Natural killer cell treated with Interleukin-12 subunit alpha and Interleukin-12 subunit beta and Interleukin-15 and Interleukin-18, amount 100 ng/mL, for 72 hours (primary cell): ENCODE results near the gene FKBP14. TPM values are rescaled to one million over a fixed set of nuclear protein-coding genes. Genes with fewer than 3 reads are reported as not detected.

ENCODE experiments used
- ATAC-seq, 2 donors: fragments of 150-1000 bp; cut with Tn5 transposase in 1 of 2; sonication (Bioruptor Pico), chemical (Tn5 transposase) in 1 of 2; 2 replicates each; pipeline ENCODE4 v1.10.0; 2021
- DNase-seq: peaks from one replicate; pipeline ENCODE4 v3.0.0; 2022; ENCODE audit warnings: low spot score
- H3K27ac Mint-ChIP-seq, 2 donors: 1 replicate in 1 of 2; 2 replicates in 1 of 2; pipeline ENCODE4 v1.8.0; 2022; ENCODE audit warnings: mixed read lengths in 2 of 2, mild to moderate bottlenecking in 1 of 2, moderate library complexity in 1 of 2
- H3K27me3 Mint-ChIP-seq, 2 donors: 1 replicate in 1 of 2; 2 replicates in 1 of 2; pipeline ENCODE4 v1.8.0; 2022; ENCODE audit warnings: mixed read lengths in 2 of 2
- H3K36me3 Mint-ChIP-seq: one replicate; pipeline ENCODE4 v1.8.0; 2022; ENCODE audit warnings: mixed read lengths
- H3K4me1 Mint-ChIP-seq, 2 donors: 1 replicate in 1 of 2; 2 replicates in 1 of 2; pipeline ENCODE4 v1.8.0; 2022; ENCODE audit warnings: low read depth in 2 of 2, mixed read lengths in 2 of 2, mild to moderate bottlenecking in 1 of 2
- H3K4me3 Mint-ChIP-seq: one replicate; pipeline ENCODE4 v1.8.0; 2022; ENCODE audit warnings: mixed read lengths
- H3K9me3 Mint-ChIP-seq: 2 replicates; pipeline ENCODE4 v1.8.0; 2022; ENCODE audit warnings: mixed read lengths
- total RNA-seq, 2 donors: library from RNA; stranded (reverse); gene quantifications; one replicate each; pipeline ENCODE4 v1.2.3, GENCODE V29; 2022

The FKBP14 gene
- total RNA-seq, 2 donors from 2014 or later: 12.6 to 20.6 TPM

DNA sequence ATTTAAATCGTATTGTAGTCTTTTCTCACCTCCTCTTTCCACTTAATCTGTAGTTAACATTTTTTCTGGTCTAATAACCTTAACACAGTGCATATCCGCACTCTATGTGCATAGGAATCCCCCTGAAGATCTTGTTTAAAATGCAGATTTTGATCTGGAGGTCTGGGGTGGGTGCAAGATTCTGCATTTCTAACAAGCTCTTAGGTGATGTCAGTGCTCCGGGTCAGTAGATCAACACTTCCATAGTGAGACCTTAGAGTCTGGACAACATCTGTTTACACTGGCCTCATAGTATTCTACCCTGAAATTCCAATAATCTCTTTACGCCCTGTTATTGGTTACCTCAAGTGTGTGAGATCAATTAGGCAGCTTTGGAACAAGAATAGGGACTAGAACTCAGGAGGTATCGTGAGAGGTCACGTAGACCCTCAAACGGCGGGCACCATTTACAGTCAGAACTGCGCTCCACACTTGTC, 1.3 kb upstream of the FKBP14 start:
- no peaks in the 10 kb centered on the region for H3K36me3 Mint-ChIP-seq
- peak overlapping the region; percentile 92 for H3K4me3 Mint-ChIP-seq
- H3K4me1 Mint-ChIP-seq: peaks cover 40 to 52% of the 10 kb centered on the region in 2 donors
- H3K9me3 Mint-ChIP-seq: no peaks in the 10 kb centered on the region
- peak overlapping the region; percentile 89 to 96 for H3K27ac Mint-ChIP-seq
- H3K27me3 Mint-ChIP-seq: no peaks in the 10 kb centered on the region
- DNase-seq (no peak), ATAC-seq (peak in 1 of 2 donors; percentile 0)

DNA sequence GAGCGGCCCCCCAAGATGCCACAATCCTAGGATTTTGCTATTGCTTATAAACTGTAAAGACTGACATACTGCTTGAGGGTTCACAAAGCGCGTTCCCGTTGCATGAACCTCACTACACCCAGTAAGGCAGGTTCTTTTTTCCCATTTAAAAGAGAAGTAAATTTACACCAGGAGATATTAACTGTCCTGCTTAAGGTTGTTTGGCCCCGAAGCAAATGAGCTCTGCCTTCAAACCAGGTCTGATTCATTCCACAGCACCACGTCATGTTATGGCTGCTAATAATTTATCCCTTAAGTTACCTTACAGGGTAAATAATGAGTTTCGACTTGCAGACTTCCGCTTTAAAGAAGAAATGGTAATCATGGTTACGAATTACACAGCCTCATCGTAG, 559 bp upstream of the FKBP14 start:
- peak overlapping the region; percentile 92 for H3K4me3 Mint-ChIP-seq
- H3K4me1 Mint-ChIP-seq: peaks cover 40 to 51% of the 10 kb centered on the region in 2 donors
- H3K36me3 Mint-ChIP-seq: no peaks in the 10 kb centered on the region
- peak overlapping the region; percentile 89 to 96 for H3K27ac Mint-ChIP-seq
- peak in 1 of 2 donors; percentile 34 for ATAC-seq
- DNase-seq: no peak
- H3K9me3 Mint-ChIP-seq: no peaks in the 10 kb centered on the region
- no peaks in the 10 kb centered on the region for H3K27me3 Mint-ChIP-seq

DNA sequence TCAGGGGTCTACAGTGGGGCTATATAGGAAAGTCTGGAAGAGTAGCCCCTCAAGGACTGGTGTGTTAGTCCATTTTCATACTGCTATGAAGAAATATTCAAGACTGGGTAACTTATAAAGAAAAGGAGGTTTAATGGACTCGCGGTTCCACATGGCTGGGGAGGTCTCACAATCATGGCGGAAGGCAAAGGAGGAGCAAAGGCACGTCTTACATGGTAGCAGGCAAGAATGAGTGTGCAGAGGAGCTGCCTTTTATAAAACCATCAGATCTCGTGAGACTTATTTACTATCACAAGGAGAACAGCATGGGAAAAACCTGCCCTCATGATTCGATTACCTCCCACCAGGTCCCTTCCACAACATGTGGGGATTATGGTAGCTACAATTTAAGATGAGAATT, 3.0 kb downstream of the FKBP14 start:
- no peak for DNase-seq
- Mint-ChIP-seq H3K27me3 (no peaks in the 10 kb centered on the region), H3K4me3 (peak overlapping the region; percentile 9), H3K9me3 (no peaks in the 10 kb centered on the region), H3K36me3 (no peaks in the 10 kb centered on the region), H3K4me1 (peaks cover 40% of the 10 kb centered on the region in 2 donors), H3K27ac (no peak overlapping the region)
- ATAC-seq: no peak

DNA sequence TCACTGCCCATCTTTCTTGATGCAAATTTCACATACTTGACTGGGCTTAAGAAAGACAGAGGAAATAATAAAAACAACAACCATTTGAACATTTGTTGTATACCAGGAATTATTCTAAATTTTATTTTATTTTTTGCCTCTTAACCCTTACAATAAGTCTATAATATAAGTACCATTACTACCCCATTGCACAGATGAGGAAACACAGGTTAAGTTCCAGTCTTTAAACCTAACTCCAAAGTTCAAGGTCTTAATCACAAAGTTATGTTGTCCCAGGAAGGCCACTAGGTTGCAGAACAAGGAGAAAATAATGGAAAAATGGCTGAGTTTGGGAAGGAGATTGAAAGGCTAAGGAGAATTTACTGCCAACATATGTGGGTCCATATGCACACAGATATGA, 3.5 kb downstream of the FKBP14 start:
- H3K27ac Mint-ChIP-seq: no peak overlapping the region
- no peaks in the 10 kb centered on the region for H3K36me3 Mint-ChIP-seq
- ATAC-seq: no peak
- peaks cover 40% of the 10 kb centered on the region in 2 donors for H3K4me1 Mint-ChIP-seq
- H3K9me3 Mint-ChIP-seq: no peaks in the 10 kb centered on the region
- H3K4me3 Mint-ChIP-seq: no peak overlapping the region
- no peak for DNase-seq
- no peaks in the 10 kb centered on the region for H3K27me3 Mint-ChIP-seq

DNA sequence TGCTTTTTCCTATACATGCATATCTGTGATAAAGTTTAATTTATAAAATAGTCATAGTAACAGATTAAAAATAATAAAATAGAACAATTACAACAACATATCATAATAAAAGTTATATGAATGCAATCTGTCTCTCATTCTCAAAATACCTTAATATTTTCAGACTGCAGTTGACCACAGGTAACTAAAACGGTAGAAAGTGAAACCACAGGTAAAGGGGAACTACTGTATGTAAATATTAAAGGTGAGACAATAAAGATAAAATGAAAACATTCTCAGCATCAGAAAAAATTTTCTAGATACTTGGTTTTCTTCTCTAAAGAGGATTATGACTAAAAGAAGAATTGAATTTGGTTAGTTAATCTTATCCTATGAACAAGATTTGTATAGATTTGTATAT, 6.0 kb downstream of the FKBP14 start:
- DNase-seq: no peak
- no peaks in the 10 kb centered on the region for H3K9me3 Mint-ChIP-seq
- no peak overlapping the region for H3K27ac Mint-ChIP-seq
- H3K4me3 Mint-ChIP-seq: no peak overlapping the region
- no peaks in the 10 kb centered on the region for H3K27me3 Mint-ChIP-seq
- peaks cover 23 to 26% of the 10 kb centered on the region in 2 donors for H3K4me1 Mint-ChIP-seq
- no peak for ATAC-seq
- H3K36me3 Mint-ChIP-seq: no peaks in the 10 kb centered on the region

DNA sequence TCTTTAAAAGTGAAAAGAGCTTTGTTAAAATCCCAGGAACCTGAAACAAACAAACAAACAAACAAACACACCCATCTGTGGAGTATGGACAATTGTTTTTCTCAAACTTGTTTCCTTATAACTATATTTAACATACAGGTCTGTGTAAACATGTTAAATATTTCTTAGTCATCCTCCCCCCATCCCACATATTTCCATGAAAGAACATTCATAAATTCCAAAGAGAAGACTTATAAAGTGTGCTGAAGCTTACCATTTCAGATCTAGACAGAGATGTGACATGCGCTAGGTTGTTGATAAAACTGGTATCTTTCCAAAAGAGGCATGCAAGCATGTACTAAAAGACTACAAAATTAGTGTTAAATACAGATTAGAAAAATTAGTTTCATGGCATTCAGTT, 6.5 kb downstream of the FKBP14 start:
- DNase-seq (no peak), ATAC-seq (no peak)
- Mint-ChIP-seq H3K27me3 (no peaks in the 10 kb centered on the region), H3K9me3 (no peaks in the 10 kb centered on the region), H3K27ac (no peak overlapping the region), H3K4me3 (no peak overlapping the region), H3K36me3 (no peaks in the 10 kb centered on the region), H3K4me1 (peaks cover 17 to 20% of the 10 kb centered on the region in 2 donors)

DNA sequence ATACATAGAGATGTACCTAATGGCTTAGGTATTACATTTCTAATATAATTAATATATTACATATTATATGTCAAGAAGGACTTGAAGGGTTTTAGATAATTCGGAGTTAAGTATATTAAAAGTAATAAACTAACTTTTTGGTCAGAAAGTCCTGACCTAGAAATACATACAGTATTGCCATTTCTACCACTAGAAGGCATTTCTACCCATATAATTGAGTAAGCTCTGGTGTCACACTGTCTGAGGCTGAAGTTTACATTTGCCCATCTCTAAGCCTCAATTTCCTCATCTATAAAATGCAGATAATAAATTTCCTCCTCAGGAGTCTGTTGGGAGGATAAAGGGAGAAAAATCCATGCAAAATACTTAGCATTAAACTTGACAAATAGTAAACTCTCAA, 7.1 kb downstream of the FKBP14 start:
- H3K4me1 Mint-ChIP-seq: peaks cover 13 to 15% of the 10 kb centered on the region in 2 donors
- DNase-seq: no peak
- H3K9me3 Mint-ChIP-seq: no peaks in the 10 kb centered on the region
- no peak overlapping the region for H3K4me3 Mint-ChIP-seq
- no peak overlapping the region for H3K27ac Mint-ChIP-seq
- peaks cover 5% of the 10 kb centered on the region for H3K36me3 Mint-ChIP-seq
- H3K27me3 Mint-ChIP-seq: no peaks in the 10 kb centered on the region
- no peak for ATAC-seq

DNA sequence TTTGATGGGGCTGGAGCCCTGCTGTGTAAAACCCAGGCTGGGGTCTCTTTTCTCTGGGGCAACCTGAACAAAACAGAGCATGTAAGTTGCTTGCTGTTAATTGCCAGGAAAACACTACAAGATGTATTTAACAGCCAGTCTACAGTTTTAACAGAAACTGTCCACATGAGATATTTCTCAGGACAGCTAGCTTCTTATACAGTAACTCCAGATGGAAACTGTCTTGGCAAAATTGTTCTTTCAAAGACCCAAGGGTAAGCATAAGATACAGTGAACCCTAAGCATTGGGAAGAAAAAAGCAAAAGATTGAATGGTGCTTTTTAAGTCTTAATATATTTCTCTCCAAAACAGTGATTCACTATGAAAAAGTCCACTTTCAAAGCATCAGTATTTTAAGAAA, 8.1 kb downstream of the FKBP14 start:
- H3K36me3 Mint-ChIP-seq: peaks cover 5% of the 10 kb centered on the region
- no peaks in the 10 kb centered on the region for H3K9me3 Mint-ChIP-seq
- no peak for ATAC-seq
- no peak overlapping the region for H3K27ac Mint-ChIP-seq
- DNase-seq: no peak
- H3K4me1 Mint-ChIP-seq: peaks cover 7 to 8% of the 10 kb centered on the region in 2 donors
- no peak overlapping the region for H3K4me3 Mint-ChIP-seq
- no peaks in the 10 kb centered on the region for H3K27me3 Mint-ChIP-seq

DNA sequence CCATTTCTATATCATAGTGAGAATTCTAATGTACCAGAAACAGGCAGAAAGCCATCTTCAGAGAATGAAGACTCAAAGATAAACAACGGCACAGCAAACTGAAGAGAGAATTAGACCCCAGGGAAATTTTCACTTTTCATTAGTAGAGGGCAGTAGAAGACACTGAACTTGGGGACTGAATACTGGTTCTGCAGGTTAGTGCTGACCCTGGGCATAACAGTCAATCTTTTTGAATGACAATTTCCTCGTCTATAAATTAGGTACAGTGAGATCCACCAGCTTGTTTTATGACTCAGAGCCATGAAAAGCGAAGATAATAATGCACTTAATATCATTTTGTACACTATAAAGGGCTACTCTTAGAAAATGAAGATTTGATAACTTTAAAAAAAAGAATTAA, 13.7 kb downstream of the FKBP14 start:
- Mint-ChIP-seq H3K27ac (no peak overlapping the region), H3K36me3 (peaks cover 10% of the 10 kb centered on the region), H3K9me3 (no peaks in the 10 kb centered on the region), H3K4me3 (no peak overlapping the region), H3K27me3 (no peaks in the 10 kb centered on the region), H3K4me1 (no peaks in the 10 kb centered on the region)
- DNase-seq (no peak), ATAC-seq (no peak)

DNA sequence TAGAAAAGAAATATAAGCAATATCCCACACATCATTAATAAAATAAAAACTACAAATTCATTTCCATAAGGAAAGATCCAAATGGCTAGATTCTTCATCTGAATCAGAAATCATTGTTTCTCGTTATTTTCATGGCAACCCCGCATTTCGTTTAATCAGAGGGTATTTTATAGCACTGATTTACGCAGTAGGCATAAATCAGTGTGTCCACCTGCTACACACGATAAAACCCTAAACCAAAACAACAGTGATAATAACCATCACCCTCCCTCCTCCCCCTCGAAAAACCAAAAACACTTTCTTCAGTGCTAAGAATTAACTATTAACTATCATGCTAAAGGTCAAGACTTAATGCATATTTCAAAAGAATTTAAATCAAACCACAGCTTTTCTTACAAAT, 16.5 kb downstream of the FKBP14 start:
- Mint-ChIP-seq H3K4me1 (no peaks in the 10 kb centered on the region), H3K27ac (no peak overlapping the region), H3K9me3 (no peaks in the 10 kb centered on the region), H3K27me3 (no peaks in the 10 kb centered on the region), H3K4me3 (no peak overlapping the region), H3K36me3 (peaks cover 10% of the 10 kb centered on the region)
- DNase-seq (no peak), ATAC-seq (no peak)

DNA sequence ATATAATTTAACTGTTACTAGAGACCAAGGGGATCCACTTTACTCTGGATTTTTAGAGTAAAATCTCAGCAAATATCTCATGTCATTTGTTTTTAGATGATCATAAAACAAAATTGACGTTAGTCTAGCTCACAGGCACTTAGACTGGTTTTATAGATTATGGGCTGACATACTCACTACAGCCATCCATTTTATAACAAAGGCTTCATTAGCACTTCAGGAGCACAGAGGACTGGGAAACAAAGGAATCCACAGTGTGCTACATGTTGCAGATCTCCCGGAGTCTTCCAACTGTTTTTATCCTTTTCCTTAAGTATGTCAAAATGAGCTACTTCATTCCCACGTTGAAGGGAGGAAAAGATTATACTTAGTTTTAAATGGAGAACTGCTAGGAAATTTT, 21.0 kb downstream of the FKBP14 start:
- Mint-ChIP-seq H3K36me3 (no peaks in the 10 kb centered on the region), H3K27ac (no peak overlapping the region), H3K4me3 (no peak overlapping the region), H3K4me1 (no peaks in the 10 kb centered on the region), H3K27me3 (no peaks in the 10 kb centered on the region), H3K9me3 (no peaks in the 10 kb centered on the region)
- DNase-seq: no peak
- no peak for ATAC-seq

DNA sequence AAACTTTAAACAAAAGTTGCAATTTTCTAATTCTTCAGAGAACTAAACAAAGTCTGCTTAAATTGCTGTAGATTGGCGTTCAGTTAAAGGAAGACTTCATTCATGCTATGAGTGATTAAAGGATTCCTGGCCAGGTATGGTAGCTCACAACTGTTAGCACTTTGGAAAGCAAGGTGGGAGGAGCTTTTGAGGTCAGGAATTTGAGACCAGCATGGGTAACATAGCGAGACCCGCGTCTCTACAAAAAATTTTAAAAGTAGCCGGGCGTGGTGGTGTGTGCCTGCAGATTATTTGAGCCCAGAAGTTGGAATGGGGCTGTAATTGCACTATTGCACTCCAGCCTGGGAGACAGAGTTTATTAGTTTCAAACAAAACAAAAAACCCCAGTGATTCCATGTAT, 23.4 kb downstream of the FKBP14 start:
- H3K4me3 Mint-ChIP-seq: no peak overlapping the region

DNA sequence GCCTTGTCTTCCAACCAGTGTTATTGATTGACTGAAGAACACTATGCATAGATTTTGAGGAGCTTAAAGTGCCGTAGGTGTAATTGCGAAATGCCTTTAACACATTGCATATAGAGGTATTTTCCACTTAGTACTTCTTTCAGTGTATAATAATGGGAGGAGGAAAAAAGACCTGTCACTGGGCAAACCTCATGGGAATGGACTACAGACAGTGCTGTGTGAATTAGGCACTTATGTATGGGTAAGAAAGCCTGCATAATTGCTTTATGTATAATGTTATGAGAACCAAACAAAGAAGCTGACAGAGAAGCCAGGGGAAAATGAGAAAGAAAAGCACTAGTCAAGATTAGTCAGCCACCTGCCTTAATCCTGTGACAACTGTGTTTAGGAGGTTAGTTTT, 24.5 kb downstream of the FKBP14 start:
- Mint-ChIP-seq H3K4me3 (no peak overlapping the region), H3K36me3 (peaks cover 5% of the 10 kb centered on the region)

More for the DNA sequence above, 23.4 kb downstream of the FKBP14 start:
- DNase-seq: no peak
- H3K27ac Mint-ChIP-seq: no peak overlapping the region
- no peaks in the 10 kb centered on the region for H3K36me3 Mint-ChIP-seq
- no peaks in the 10 kb centered on the region for H3K4me1 Mint-ChIP-seq
- ATAC-seq: no peak
- H3K9me3 Mint-ChIP-seq: no peaks in the 10 kb centered on the region
- no peaks in the 10 kb centered on the region for H3K27me3 Mint-ChIP-seq

DNA sequence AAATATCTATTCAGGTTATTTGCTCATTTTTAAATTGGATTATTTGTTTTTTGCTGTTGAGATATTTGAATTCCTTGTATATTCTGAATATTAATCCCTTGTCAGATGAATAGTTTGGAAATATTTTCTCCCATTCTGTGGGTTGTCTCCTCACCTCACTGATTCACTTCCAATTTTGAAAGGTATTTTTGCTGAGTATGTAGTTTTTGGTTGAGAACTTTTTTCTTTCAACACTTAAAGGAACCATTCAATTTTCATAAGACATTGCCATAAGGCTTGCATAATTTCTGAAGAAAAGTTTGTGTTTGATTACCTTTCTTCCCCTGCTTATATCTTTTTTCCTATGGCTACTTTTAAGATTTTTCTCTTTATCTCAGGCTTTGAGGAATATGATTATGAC, 28.0 kb downstream of the FKBP14 start:
- DNase-seq: no peak

More for the DNA sequence above, 24.5 kb downstream of the FKBP14 start:
- Mint-ChIP-seq H3K4me1 (no peaks in the 10 kb centered on the region), H3K27ac (no peak overlapping the region), H3K9me3 (no peaks in the 10 kb centered on the region), H3K27me3 (peaks cover 0 to 6% of the 10 kb centered on the region in 2 donors)
- ATAC-seq (no peak), DNase-seq (no peak)

DNA sequence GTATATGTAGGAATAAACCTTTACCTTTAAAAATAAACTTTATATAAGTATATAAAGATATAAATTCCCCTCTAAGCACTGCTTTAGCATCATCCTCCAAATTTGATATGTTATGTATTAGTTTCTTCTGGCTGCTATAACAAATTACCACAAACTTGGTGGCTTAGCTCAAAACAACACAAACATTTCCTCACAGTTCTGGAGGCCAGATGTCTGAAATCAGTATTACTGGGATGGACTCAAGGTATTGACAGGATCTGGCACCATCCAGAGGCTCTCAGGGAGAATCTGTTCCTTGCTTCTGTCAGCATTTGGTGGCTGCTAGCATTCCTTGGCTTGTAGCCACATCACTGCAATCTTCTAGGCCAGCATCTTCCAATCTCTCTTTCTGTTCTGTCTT, 30.2 kb downstream of the FKBP14 start:
- Mint-ChIP-seq H3K27ac (no peak overlapping the region), H3K4me1 (no peaks in the 10 kb centered on the region), H3K36me3 (peaks cover 13% of the 10 kb centered on the region), H3K9me3 (peaks cover 4% of the 10 kb centered on the region), H3K27me3 (peaks cover 3 to 15% of the 10 kb centered on the region in 2 donors), H3K4me3 (no peak overlapping the region)
- no peak for DNase-seq
- no peak for ATAC-seq

More for the DNA sequence above, 28.0 kb downstream of the FKBP14 start:
- no peak overlapping the region for H3K4me3 Mint-ChIP-seq
- ATAC-seq: no peak
- peaks cover 4% of the 10 kb centered on the region for H3K9me3 Mint-ChIP-seq
- peaks cover 3 to 15% of the 10 kb centered on the region in 2 donors for H3K27me3 Mint-ChIP-seq
- no peak overlapping the region for H3K27ac Mint-ChIP-seq
- H3K4me1 Mint-ChIP-seq: no peaks in the 10 kb centered on the region
- H3K36me3 Mint-ChIP-seq: peaks cover 13% of the 10 kb centered on the region
